Measurements from ENCODE around the gene SOCS1.

The SOCS1 gene

GRCh38 chr16:11250091-11250785, 5.8 kb downstream of the SOCS1 start:
- Mint-ChIP-seq H3K4me3 (no peak overlapping the region), H3K4me1 (peaks cover 14% of the 10 kb centered on the region), H3K36me3 (peaks cover 2% of the 10 kb centered on the region), H3K27me3 (no peaks in the 10 kb centered on the region), H3K27ac (no peak overlapping the region), H3K9me3 (no peaks in the 10 kb centered on the region)
- DNase-seq (ENCODE audit: low spot score in 2 of 2) (no peak), ATAC-seq (ENCODE audit: low read depth) (no peak)

- Mint-ChIP-seq H3K27ac (no peak overlapping the region), H3K36me3 (peaks cover 2% of the 10 kb centered on the region), H3K9me3 (no peaks in the 10 kb centered on the region), H3K4me1 (peaks cover 14% of the 10 kb centered on the region), H3K4me3 (peak overlapping the region; percentile 16), H3K27me3 (no peaks in the 10 kb centered on the region)
- no peak for DNase-seq (ENCODE audit: low spot score in 2 of 2)
- ATAC-seq (ENCODE audit: low read depth) = peak; percentile 36
Measured at GRCh38 chr16:11249233-11250061, 6.6 kb downstream of the SOCS1 start.

GRCh38 chr16:11248133-11248532, 7.9 kb downstream of the SOCS1 start:
- peaks cover 7% of the 10 kb centered on the region for H3K4me1 Mint-ChIP-seq
- H3K9me3 Mint-ChIP-seq = no peaks in the 10 kb centered on the region
- H3K27me3 Mint-ChIP-seq = no peaks in the 10 kb centered on the region
- no peak overlapping the region for H3K27ac Mint-ChIP-seq
- H3K4me3 Mint-ChIP-seq = no peak overlapping the region
- peak; percentile 43 for ATAC-seq (ENCODE audit: low read depth)
- no peak for DNase-seq (ENCODE audit: low spot score in 2 of 2)
- H3K36me3 Mint-ChIP-seq = peaks cover 2% of the 10 kb centered on the region

- H3K4me3 Mint-ChIP-seq = no peak overlapping the region
- no peak overlapping the region for H3K27ac Mint-ChIP-seq
- no peaks in the 10 kb centered on the region for H3K27me3 Mint-ChIP-seq
- no peak for DNase-seq (ENCODE audit: low spot score in 2 of 2)
- H3K4me1 Mint-ChIP-seq = no peaks in the 10 kb centered on the region
- no peaks in the 10 kb centered on the region for H3K9me3 Mint-ChIP-seq
- no peaks in the 10 kb centered on the region for H3K36me3 Mint-ChIP-seq
- no peak for ATAC-seq (ENCODE audit: low read depth)
Measured at GRCh38 chr16:11245988-11246387, 10.0 kb downstream of the SOCS1 start.

DNA sequence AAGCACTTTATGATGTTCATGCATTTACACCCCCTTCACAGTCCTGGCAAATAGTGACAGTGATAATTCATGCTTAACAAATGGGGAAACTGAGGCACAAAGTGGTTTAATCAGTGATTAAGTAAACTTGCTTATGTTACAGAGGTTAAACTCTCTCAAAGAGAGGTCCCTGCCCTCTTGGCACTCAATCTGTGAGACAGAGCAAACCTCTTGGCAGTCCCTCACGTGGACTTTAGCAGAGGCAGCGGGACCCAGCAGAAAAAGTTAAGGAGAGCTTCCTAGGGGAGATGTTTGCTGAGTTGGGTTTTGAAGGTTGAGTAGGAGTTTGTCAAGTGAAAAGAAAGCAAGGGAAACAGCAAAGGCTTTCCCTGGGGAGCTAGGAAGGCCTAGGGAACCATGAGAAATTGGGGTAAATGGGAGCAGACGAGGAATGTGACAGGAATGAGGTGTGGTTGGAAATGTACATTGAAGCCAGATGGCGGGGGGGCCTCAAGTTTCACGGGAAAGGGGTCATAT, 10.7 kb downstream of the SOCS1 start:
- H3K27ac Mint-ChIP-seq = no peak overlapping the region
- ATAC-seq (ENCODE audit: low read depth) = no peak
- H3K27me3 Mint-ChIP-seq = no peaks in the 10 kb centered on the region
- no peak overlapping the region for H3K4me3 Mint-ChIP-seq
- H3K36me3 Mint-ChIP-seq = no peaks in the 10 kb centered on the region
- no peaks in the 10 kb centered on the region for H3K4me1 Mint-ChIP-seq
- DNase-seq (ENCODE audit: low spot score in 2 of 2) = no peak
- H3K9me3 Mint-ChIP-seq = no peaks in the 10 kb centered on the region

- Mint-ChIP-seq H3K27ac (no peak overlapping the region), H3K36me3 (no peaks in the 10 kb centered on the region), H3K4me3 (no peak overlapping the region), H3K4me1 (no peaks in the 10 kb centered on the region), H3K9me3 (no peaks in the 10 kb centered on the region), H3K27me3 (no peaks in the 10 kb centered on the region)
- ATAC-seq (ENCODE audit: low read depth) (no peak), DNase-seq (ENCODE audit: low spot score in 2 of 2) (no peak)
Measured at GRCh38 chr16:11242658-11243057, 13.3 kb downstream of the SOCS1 start.

DNA sequence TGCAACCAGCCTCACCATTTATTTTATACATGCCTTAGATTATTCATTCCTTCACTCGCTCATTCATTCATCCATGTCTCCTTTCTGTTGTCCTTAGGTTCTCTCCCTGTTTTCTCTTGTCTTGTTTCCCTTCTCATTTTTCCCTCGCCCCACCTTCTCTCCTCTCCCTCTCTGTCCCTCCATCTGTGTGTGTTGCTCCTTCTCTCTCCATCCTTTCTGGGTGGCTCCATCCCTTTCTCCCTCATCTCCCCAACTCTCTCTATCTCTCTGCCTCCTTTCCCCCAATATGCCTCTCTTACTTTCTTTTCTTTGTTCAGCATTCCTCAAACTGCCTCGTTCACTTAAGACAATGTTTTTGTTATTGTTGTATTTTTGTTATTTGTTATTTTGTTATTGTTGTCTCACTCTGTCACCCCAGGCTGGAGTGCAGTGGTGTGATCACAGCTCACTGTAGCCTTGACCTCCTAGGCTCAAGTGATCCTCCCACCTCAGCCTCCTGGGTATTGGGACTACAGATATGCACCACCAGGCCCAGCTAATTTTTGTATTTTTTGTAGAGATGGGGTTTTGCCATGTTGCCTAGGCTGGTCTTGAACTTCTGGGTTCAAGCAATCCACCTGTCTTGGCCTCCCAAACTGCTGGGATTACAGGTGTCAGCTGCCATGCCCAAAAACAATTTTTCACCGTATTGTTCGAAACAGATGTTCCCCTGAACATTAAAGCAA, 14.4 kb downstream of the SOCS1 start:
- Mint-ChIP-seq H3K4me1 (no peaks in the 10 kb centered on the region), H3K36me3 (no peaks in the 10 kb centered on the region), H3K27ac (no peak overlapping the region), H3K27me3 (no peaks in the 10 kb centered on the region), H3K9me3 (no peaks in the 10 kb centered on the region), H3K4me3 (no peak overlapping the region)
- no peak for ATAC-seq (ENCODE audit: low read depth)
- DNase-seq (ENCODE audit: low spot score in 2 of 2) = no peak

DNA sequence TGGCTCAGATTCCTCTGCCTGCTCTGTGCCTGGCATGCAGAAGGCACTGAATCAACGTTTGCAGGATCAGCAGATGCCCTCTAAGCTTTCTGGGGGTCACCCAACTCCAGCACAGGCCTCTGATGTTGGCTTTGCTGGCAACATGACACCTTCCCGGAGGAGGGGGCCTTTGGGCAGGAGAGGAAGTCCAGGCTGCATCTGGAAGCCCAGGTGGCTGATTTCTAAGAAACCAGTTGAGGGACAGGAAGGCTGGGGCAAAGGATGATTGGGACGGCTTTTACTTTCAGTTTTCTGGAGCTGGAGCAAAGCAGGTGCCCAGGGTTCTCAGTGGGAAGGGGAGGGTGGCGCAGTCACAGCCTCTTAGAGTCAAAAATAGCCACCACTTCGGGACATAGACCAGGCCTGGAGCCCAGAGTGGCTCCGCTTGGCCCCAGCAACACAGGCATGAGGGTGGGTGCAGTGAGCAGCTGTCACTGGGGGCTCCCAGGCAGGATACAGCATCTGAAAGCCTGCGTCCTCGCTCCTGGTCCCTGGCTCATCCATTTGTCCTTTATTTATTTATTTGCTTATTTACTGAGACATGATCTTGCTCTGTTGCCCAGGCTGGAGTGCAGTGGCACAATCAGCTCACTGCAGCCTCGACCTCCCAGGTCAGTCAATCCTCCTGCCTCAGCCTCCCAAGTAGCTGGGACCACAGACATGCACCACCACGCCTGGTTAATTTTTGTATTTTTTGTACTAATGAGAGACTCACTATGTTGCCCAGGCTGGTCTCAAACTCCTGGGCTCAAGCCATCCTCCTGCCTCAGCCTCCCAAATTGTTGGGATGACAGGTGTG, 15.1 kb downstream of the SOCS1 start:
- H3K27me3 Mint-ChIP-seq = no peaks in the 10 kb centered on the region
- no peak for DNase-seq (ENCODE audit: low spot score in 2 of 2)
- no peak for ATAC-seq (ENCODE audit: low read depth)
- H3K27ac Mint-ChIP-seq = no peak overlapping the region
- no peak overlapping the region for H3K4me3 Mint-ChIP-seq
- no peaks in the 10 kb centered on the region for H3K36me3 Mint-ChIP-seq
- H3K9me3 Mint-ChIP-seq = no peaks in the 10 kb centered on the region
- H3K4me1 Mint-ChIP-seq = no peaks in the 10 kb centered on the region

DNA sequence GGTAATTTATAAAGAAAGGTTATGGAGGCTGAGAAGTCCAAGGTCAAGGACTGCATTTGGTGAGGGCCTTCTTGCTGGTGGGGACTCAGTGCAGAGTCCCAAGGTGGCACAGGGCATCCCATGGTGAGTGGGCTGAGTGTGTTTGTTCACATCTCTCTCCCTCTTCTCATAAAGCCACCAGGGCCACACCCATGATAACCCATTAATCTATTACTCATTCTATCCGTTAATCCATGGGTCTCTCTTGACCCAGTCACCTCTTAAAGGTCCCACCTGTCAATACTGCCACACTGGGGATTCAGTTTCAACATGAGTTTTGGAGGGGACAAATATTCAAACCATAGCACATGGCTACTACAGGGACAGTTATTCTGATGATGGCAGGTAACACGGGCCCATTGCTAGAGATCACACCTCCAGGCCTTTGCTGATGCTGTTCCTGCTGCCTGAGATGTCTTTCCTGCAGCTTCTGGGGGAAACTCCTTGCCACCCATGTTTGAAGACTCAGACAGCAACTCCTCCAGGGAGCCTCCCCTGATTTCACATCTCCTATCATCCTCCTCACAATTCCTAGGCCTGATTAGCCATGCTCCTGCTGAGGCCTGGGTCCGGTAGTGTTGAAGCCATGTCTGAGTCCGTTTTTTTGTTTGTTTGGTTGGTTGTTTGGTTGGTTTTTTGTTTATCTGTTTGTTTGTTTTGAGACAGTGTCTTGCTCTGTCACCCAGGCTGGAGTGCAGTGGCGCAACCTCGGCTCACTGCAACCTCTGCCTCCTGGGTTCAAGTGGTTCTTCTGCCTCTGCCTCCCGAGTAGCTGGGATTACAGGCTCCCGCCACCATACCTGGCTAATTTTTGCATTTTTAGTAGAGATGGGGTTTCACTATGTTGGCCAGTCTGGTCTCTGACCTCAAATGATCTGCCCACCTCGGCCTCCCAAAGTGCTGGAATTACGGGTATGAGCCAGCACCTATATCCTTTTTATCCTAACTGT, 16.1 kb downstream of the SOCS1 start:
- H3K4me3 Mint-ChIP-seq = no peak overlapping the region
- no peak overlapping the region for H3K27ac Mint-ChIP-seq
- ATAC-seq (ENCODE audit: low read depth) = no peak
- H3K36me3 Mint-ChIP-seq = no peaks in the 10 kb centered on the region
- H3K4me1 Mint-ChIP-seq = no peaks in the 10 kb centered on the region
- no peaks in the 10 kb centered on the region for H3K9me3 Mint-ChIP-seq
- no peaks in the 10 kb centered on the region for H3K27me3 Mint-ChIP-seq
- no peak for DNase-seq (ENCODE audit: low spot score in 2 of 2)

DNA sequence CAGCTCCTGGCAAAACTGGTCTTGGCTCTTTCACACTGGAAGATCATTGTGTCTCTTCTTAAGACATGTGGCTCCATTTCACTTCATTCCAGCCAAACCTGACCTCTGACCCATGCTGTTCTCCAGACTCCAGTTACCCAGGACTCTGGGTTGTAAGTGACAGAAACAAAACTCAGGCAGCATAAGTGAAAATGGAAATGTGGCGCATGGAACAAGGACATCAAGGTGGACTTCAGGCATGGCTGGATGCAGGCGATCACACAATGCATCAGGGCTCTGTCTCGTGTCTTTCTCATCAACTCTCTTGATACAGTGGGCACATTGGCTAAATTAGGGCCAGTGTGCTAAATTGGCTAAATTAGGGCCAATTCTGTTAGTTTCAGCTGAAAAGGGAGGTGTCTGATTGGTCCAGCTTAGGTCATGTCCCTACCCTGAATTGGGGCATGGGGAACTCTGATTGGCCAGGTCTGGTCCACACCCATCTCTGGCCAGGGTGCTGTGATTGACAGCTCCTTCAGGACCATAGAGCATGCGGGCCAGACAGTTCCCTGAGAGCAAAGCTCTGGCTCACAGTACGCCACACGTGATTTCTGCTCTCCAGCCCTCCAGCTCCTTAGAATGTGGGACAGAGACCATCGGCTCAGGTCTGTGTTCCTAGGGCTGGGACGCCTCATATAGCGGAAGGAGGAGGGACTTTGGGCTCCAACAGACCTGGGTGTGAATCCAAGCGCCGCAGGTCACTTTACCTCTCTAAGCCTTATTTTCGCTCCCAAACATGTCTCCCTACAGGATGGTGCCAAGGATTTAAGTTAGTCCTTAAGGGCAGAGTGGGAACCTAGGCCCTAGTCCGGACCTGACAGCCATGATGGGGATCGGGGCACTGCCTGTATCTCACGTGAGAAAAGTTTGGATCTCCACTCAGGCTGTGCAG, 17.5 kb downstream of the SOCS1 start:
- no peak overlapping the region for H3K27ac Mint-ChIP-seq
- ATAC-seq (ENCODE audit: low read depth) (no peak), DNase-seq (ENCODE audit: low spot score in 2 of 2) (no peak)
- H3K27me3 Mint-ChIP-seq = no peaks in the 10 kb centered on the region
- no peaks in the 10 kb centered on the region for H3K9me3 Mint-ChIP-seq
- H3K4me1 Mint-ChIP-seq = peaks cover 2% of the 10 kb centered on the region
- no peak overlapping the region for H3K4me3 Mint-ChIP-seq
- no peaks in the 10 kb centered on the region for H3K36me3 Mint-ChIP-seq

GRCh38 chr16:11236461-11237254, 19.3 kb downstream of the SOCS1 start:
- H3K4me1 Mint-ChIP-seq = peaks cover 14% of the 10 kb centered on the region
- H3K36me3 Mint-ChIP-seq = no peaks in the 10 kb centered on the region
- no peak overlapping the region for H3K4me3 Mint-ChIP-seq
- no peaks in the 10 kb centered on the region for H3K27me3 Mint-ChIP-seq
- H3K9me3 Mint-ChIP-seq = no peaks in the 10 kb centered on the region
- ATAC-seq (ENCODE audit: low read depth) = no peak
- H3K27ac Mint-ChIP-seq = no peak overlapping the region
- DNase-seq (ENCODE audit: low spot score in 2 of 2) = no peak

Data from memory B cell (primary cell).